Measurements from ENCODE around the gene RNF8. TPM values are rescaled to one million over a fixed set of nuclear protein-coding genes. Genes with fewer than 3 reads are reported as not detected.

Gene RNF8
- total RNA-seq, 1 donor from 2014 or later, result 21.8 TPM

DNA sequence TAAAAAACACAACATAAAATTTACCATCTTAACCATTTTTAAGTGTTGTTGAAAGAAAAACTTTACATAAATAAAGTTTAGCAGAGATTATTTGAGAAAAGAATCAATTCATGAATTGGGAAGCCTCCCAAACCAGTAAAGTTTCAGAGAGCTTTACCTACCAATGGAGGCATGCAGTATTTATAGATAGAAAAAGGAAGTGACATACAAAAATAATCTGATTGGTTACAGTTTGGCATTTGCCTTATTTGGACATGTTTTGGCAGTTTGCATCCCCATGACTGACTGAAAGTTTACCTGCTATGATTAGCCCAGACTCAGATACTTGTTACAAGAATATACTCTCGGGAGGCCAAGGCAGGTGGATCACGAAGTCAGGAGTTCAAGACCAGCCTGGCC is 75.6 kb downstream of the RNF8 start:
- TF ChIP-seq, protein P1, sequence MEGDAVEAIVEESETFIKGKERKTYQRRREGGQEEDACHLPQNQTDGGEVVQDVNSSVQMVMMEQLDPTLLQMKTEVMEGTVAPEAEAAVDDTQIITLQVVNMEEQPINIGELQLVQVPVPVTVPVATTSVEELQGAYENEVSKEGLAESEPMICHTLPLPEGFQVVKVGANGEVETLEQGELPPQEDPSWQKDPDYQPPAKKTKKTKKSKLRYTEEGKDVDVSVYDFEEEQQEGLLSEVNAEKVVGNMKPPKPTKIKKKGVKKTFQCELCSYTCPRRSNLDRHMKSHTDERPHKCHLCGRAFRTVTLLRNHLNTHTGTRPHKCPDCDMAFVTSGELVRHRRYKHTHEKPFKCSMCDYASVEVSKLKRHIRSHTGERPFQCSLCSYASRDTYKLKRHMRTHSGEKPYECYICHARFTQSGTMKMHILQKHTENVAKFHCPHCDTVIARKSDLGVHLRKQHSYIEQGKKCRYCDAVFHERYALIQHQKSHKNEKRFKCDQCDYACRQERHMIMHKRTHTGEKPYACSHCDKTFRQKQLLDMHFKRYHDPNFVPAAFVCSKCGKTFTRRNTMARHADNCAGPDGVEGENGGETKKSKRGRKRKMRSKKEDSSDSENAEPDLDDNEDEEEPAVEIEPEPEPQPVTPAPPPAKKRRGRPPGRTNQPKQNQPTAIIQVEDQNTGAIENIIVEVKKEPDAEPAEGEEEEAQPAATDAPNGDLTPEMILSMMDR (IDR thresholded peaks at IDR 0.05; ENCODE audit: unreplicated experiment), result no peak
- H3K9me3 Mint-ChIP-seq (ENCODE audit: unreplicated experiment), result peaks cover 5% of the 10 kb centered on the region
- DNase-seq (ENCODE audit: low spot score), result no peak
- H3K4me3 Mint-ChIP-seq (ENCODE audit: unreplicated experiment), result no peak overlapping the region
- H3K36me3 Mint-ChIP-seq (ENCODE audit: low read depth, unreplicated experiment), result peaks cover 6% of the 10 kb centered on the region
- peaks cover 17% of the 10 kb centered on the region for H3K4me1 Mint-ChIP-seq (ENCODE audit: unreplicated experiment)
- H3K27ac Mint-ChIP-seq (ENCODE audit: unreplicated experiment), result no peak overlapping the region
- H3K27me3 Mint-ChIP-seq (ENCODE audit: unreplicated experiment), result peaks cover 2% of the 10 kb centered on the region

DNA sequence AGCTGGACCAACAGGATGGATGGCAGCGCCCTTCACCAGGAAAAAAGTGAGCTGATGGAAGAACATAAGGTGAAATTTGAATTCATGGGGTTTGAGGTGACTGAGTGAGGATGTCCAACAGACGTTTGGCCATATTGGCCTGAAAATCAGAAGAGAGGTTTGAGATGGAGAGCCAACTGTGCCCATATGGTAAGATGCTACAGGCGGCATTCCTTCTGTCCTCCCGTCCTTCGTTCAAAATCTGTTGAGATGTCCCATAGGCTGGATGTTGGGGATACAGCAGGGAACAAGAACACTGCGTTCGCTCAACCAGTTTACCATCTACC is 78.8 kb downstream of the RNF8 start:
- H3K4me1 Mint-ChIP-seq (ENCODE audit: unreplicated experiment), result peaks cover 19% of the 10 kb centered on the region
- peaks cover 2% of the 10 kb centered on the region for H3K36me3 Mint-ChIP-seq (ENCODE audit: low read depth, unreplicated experiment)
- TF ChIP-seq, protein P1 (IDR thresholded peaks at IDR 0.05; ENCODE audit: unreplicated experiment), result no peak
- peak overlapping the region; percentile 87 for H3K4me3 Mint-ChIP-seq (ENCODE audit: unreplicated experiment)
- peak overlapping the region; percentile 14 for H3K27ac Mint-ChIP-seq (ENCODE audit: unreplicated experiment)
- DNase-seq (ENCODE audit: low spot score), result no peak
- H3K9me3 Mint-ChIP-seq (ENCODE audit: unreplicated experiment), result no peaks in the 10 kb centered on the region
- H3K27me3 Mint-ChIP-seq (ENCODE audit: unreplicated experiment), result peaks cover 2% of the 10 kb centered on the region

DNA sequence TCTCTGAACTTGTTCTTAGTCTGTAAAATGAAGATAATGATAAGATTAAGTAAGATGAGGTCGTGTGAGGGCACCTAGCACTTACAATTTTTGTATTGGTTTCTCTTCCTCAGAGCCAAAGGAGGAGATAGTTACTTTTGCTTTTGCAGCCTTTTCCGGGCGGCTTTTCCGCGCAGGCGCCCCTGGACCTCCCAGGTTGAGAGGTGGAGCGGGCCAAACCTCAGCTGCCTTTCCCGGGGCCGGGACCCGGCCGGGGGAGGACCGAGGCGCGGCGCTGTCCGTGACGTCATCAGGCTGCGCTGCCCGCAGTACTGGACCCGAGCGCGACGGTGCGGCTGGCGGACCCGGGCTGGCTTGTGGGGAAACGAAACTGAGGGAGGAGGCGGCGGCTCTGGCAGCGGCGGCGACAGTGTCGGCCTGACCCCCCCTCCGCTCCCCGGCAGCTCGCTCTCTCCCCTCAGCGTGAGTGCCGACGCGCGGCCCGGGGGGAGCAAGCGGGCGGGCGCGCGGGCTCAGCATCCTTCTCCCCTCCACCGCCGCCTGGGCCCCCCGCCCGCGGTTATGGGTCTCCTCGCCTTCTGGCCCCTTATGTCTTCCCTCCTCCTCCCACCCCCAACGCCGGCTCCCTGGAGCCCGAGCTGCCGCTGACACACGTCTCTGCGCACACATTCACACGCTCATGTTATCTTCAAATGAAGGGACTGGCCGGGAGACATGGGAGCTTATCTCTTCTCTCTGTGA is 79.3 kb downstream of the RNF8 start, which contains the start of gene CMTR1:
CMTR1 (plus strand) TSS at position 306 of the 741 bp plus-strand sequence. CDS start 2,409 bp downstream, outside the sequence.
- peak within 1 kb of the TSS; percentile 67 for H3K27ac Mint-ChIP-seq (ENCODE audit: unreplicated experiment)
- H3K36me3 Mint-ChIP-seq (ENCODE audit: low read depth, unreplicated experiment), result peaks cover 6% of the 10 kb centered on the region
- H3K27me3 Mint-ChIP-seq (ENCODE audit: unreplicated experiment), result peaks cover 2% of the 10 kb centered on the region
- TF ChIP-seq, protein P1 (IDR thresholded peaks at IDR 0.05; ENCODE audit: unreplicated experiment), result no peak
- H3K4me1 Mint-ChIP-seq (ENCODE audit: unreplicated experiment), result peaks cover 19% of the 10 kb centered on the region
- no peaks in the 10 kb centered on the region for H3K9me3 Mint-ChIP-seq (ENCODE audit: unreplicated experiment)
- DNase-seq (ENCODE audit: low spot score), result peak; percentile 96
- H3K4me3 Mint-ChIP-seq (ENCODE audit: unreplicated experiment), result peak within 1 kb of the TSS; percentile 94

DNA sequence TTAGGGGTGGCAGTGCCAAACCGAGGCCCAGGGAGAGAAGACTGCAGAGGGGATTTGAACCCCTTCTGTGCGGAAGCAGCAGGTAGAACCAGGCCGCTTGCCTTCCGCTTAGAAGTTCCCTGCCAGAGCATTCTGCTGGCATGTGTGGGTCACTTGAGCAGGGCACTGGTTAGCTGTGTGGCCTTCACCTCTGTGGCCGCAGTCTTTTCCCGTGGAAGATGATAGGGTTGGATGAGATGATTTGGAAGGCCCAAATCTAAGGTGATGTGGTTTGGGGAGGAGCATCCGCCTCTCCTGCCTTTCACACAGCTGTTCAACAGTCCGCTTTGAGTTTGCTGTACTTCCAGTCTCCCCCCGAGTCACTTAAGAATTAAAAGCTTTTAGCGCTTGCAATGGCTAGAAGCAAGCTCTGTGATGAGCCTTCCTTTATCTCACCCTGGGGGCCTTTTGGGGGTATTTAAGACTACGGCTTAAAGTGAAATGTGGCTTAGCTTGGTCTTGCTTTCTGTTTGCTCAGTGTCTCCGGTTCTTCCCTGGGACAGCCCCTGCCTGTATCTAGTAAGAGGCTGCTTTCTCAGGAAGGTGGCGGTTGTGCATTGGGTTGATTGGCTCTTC is 80.0 kb downstream of the RNF8 start:
- peak overlapping the region; percentile 67 for H3K27ac Mint-ChIP-seq (ENCODE audit: unreplicated experiment)
- TF ChIP-seq, protein P1 (IDR thresholded peaks at IDR 0.05; ENCODE audit: unreplicated experiment), result no peak
- no peaks in the 10 kb centered on the region for H3K9me3 Mint-ChIP-seq (ENCODE audit: unreplicated experiment)
- peak; percentile 6 for DNase-seq (ENCODE audit: low spot score)
- peaks cover 6% of the 10 kb centered on the region for H3K36me3 Mint-ChIP-seq (ENCODE audit: low read depth, unreplicated experiment)
- peaks cover 19% of the 10 kb centered on the region for H3K4me1 Mint-ChIP-seq (ENCODE audit: unreplicated experiment)
- peak overlapping the region; percentile 94 for H3K4me3 Mint-ChIP-seq (ENCODE audit: unreplicated experiment)
- H3K27me3 Mint-ChIP-seq (ENCODE audit: unreplicated experiment), result peaks cover 2% of the 10 kb centered on the region

DNA sequence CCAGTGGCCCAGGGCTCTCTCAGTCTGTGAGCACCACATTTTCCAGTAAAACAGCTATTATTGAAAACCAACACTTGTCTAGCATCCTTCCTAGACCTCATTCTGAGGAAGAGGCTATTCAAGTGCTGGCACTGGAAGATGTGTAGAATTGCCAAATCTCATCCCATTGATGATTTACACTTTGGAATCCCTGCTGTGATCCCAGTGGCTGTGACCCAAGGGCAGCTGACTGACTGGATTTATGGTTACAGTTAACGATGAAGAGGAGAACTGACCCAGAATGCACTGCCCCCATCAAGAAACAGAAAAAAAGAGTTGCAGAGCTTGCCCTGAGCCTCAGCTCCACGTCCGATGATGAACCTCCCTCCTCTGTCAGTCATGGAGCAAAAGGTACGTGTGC is 81.6 kb downstream of the RNF8 start:
- H3K27me3 Mint-ChIP-seq (ENCODE audit: unreplicated experiment), result peaks cover 2% of the 10 kb centered on the region
- TF ChIP-seq, protein P1 (IDR thresholded peaks at IDR 0.05; ENCODE audit: unreplicated experiment), result no peak
- H3K4me1 Mint-ChIP-seq (ENCODE audit: unreplicated experiment), result peaks cover 19% of the 10 kb centered on the region
- DNase-seq (ENCODE audit: low spot score), result no peak
- no peak overlapping the region for H3K4me3 Mint-ChIP-seq (ENCODE audit: unreplicated experiment)
- H3K27ac Mint-ChIP-seq (ENCODE audit: unreplicated experiment), result no peak overlapping the region
- H3K9me3 Mint-ChIP-seq (ENCODE audit: unreplicated experiment), result no peaks in the 10 kb centered on the region
- peaks cover 6% of the 10 kb centered on the region for H3K36me3 Mint-ChIP-seq (ENCODE audit: low read depth, unreplicated experiment)
